HG03442 (cell line): ENCODE data around the gene RNU6-1.

Experiments
- ATAC-seq: cut with Tn5 transposase; IDR thresholded peaks from one replicate; pipeline ENCODE4 v1.9.1; 2021; ENCODE audit warnings: mild to moderate bottlenecking, moderate library complexity; ENCODE audit not compliant: unreplicated experiment

The RNU6-1 gene

DNA sequence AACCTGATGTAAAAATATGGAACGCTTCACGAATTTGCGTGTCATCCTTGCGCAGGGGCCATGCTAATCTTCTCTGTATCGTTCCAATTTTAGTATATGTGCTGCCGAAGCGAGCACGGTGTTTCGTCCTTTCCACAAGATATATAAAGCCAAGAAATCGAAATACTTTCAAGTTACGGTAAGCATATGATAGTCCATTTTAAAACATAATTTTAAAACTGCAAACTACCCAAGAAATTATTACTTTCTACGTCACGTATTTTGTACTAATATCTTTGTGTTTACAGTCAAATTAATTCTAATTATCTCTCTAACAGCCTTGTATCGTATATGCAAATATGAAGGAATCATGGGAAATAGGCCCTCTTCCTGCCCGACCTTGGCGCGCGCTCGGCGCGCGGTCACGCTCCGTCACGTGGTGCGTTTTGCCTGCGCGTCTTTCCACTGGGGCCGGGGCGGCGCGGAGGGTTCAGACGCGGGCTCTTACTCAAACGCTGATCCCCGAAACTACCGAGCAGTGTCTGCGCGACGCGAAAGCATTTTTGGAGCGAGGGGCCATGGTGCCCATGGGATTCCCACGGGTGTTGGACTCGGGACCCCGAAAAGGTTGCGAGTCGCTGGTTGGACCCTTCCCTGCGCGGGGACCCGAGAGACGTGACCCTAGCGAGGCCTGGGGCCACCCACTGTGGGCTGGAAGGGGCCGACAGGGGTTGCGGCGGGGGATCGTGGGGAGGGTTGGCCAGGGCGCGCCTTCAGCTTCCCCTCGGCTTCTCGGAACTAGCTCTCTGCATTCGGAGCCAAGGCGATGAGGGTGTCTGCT lies at the start of gene RNU6-1:
TSS of gene RNU6-1 (minus strand) at position 117 of the 820 bp plus-strand sequence.
- ATAC-seq = peak; percentile 80

DNA sequence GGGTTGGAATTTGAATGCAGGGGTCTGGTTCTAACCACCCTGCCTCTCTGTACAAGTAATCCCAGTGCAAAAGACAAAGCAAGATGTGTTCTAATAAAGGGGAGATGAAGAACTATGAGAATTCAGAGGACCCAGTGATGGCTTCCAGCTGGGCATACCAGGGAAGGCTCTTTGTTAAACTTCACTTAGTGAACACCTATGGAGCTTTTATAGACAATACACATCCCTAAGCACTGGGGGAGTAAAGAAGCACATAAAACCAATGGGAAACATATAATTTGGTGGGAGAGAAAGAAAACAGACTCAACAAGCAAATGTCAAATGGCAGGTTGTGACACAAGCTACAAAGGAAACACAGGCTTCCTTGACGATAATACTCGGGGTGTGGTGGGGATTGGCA lies 47.9 kb upstream of the RNU6-1 start:
- ATAC-seq = no peak

DNA sequence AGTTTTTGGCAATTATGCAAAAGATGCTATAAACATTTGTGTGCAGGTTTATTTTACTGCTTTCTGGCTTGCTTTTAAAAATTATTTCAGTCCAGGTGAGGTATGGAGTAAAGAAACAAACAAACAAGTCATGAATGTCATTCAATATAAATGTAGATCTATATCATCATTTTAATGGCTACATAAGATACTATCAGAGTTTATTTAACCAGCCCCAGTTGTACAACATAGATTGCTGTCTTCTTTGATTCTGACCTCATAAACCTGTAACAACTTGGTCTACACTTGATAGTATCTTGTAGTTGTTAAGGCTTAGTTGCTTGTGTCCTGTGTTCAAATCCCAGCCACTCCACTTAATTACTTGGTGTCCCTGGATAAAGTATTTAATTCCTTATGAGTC lies 46.0 kb upstream of the RNU6-1 start:
- no peak for ATAC-seq

DNA sequence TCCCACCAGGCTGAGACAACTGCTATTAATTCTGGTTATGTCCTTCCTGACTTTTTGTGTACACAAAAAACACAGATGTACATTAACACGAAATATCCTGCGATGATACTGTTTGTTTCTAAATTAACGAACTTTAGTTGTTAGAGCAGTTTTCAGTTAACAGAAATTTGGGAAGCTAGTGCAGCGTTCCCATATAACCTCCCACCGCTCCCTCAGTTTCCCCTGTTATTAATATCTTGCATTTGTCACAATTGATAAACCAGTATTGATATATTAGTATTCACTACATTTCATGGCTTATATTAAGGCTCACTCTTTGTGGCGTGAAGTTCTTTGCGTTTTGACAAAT lies 45.3 kb upstream of the RNU6-1 start:
- ATAC-seq = no peak

DNA sequence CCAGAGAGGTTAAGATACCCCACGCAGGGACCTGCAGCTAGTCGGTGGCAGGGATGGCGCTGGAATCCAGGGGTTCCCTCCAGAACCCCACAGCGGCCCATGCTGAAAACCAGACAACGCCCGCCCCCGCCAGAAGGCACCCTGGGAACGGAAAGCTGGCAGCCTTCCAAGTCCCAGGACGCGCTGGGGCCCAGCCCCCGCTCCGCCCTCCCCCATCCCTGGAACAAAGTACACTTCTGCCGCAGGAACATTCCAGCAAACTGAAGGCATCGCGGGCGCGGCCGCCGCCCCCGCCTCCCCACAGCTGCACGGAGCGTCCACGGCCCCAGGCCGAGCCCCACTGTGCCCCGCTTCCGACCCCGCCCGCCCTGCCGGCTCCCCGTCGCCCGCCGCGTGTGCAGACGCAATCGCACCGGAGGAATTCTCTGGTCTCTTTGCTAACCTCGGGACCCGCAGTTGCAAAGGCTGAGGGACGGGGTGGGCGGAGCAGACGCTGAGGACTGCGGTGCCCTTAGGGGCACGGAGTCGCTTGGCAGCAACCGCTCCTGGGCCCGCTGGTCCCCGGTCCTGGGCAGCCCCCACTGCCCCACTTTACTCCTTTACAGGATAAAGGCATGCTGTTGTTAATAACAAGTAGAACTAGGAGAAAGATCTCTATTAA lies 44.8 kb upstream of the RNU6-1 start:
- no peak for ATAC-seq

DNA sequence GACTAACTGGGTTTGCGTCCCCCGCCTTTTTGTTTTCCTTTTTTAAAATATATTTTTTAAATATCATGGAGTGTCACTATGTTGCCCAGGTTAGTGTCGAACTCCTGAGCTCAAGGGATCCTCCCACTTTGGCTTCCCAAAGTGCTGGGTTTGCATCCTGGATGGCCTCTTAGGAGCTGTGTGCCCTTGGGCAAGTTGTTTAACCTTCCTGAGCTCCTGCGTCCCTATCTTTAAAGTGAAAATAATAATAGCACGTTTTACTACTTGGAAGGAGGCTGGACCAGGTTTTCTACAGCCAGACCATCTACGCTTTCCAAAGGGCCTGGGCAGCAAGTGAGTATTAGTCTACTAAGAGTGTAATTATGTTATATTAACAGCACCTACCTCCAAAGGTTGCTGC lies 44.2 kb upstream of the RNU6-1 start:
- ATAC-seq = no peak

DNA sequence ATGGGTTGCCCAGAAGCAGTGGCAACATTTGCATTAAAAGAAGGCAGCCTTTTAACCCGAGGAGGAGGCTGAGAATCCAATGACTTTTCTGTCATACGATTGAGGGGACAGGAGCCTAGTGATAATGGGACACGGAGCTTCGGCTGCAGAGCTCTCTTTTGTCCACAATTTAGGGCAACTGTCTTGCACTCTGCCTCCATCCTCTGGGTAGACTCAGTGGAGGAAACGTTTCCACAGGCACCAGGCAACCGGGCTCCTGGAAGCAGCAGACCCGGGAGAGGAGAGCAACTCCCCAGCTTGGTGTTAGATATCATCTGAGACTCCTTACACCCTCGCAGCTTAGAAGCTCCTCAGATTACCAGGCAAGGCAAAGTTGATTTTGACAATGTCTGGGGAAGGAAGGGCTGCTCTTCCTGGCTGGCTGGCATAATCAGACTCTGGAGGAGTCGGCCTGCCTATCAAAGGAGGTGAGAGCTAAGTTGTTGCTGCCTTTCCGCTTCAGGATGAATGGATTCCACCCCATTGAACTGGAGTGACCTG lies 43.5 kb upstream of the RNU6-1 start:
- no peak for ATAC-seq

DNA sequence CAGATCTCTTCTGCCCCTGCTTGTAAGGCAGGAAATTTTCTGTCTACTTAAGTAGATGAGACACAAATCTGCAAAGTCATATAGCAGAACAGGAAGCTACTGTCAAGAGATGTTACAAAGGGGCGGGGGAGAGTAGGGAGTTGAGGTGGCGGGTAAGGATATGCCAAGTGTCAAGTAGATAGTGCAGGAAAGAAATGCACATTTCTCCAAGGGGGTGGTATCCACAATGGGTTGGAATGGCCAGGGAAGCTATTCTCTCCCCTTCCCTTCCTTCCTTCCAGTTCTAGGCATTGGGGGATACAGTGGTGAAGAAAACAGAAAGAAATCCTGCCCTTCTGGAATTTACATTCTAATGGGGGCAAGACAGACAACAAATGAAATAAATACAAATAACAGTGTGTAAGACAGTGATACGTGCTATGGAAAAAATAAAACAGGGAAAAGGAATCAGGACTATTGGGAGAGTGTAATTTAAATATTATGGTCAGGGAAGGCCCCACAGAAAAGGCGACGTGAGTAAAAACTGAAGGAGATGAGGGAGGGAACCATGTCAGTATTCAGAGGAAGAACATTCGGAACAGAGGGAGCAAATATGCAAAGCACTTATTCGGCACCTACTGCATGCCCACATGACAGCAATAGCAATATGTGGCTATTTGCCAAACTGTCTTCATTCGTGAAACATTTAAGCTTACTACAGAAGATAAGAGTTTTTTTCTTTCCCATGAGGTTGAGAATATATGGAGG lies 42.8 kb upstream of the RNU6-1 start:
- no peak for ATAC-seq

DNA sequence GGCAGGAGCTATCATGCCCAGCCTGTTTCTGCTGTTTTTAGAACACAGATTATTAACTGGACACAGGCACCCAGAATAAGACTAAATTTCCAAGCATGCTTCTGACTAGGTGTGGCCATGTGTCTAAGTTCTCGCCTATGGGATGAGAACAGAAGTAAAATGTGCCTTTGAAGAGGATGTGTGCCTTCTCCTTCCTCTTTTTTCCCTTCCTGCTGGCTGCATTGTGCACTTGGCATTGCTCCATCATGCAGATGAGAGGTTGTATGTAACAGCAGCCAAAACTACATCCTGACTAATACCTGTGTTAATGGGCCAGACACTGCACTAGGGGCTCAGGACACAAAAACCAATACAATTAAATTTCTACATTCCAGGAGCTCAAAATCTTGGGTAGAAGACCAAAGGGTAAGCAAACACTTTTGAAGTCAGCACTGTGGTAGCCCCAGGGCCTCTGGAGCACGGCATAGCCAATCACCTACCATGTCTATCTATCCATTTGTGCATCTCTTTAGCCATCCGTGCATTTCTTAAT lies 40.9 kb upstream of the RNU6-1 start:
- no peak for ATAC-seq

DNA sequence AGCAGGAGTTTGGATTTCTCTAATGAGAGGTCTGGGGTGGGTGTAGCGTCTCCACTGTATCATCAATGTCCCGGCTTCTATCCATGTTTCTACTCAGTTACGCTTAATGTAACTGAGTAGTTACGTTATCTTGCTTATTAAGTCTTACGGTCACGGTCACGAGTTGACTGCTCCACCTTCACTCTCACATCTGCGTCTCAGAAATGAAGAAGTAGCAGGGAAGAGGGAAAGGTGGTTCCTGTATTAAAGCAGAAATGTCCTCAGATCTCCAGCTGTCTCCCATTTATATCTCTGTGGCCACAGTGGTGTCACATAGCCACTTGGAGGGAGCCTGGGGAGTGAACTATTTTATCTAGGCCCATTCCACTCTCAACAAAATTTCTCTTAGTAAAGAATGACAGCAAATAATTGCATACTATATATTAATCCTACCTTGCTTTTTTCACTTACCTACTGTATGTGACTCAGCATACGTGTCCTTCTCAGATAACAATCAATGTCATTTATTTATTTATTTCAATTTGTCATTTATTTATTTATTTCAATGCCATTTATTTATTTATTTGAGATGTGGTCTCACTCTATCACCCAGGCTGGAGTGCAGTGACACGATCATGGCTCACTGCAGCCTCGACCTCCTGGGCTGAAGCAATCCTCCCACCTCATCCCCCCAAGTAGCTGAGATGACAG lies 39.7 kb upstream of the RNU6-1 start:
- ATAC-seq = no peak

DNA sequence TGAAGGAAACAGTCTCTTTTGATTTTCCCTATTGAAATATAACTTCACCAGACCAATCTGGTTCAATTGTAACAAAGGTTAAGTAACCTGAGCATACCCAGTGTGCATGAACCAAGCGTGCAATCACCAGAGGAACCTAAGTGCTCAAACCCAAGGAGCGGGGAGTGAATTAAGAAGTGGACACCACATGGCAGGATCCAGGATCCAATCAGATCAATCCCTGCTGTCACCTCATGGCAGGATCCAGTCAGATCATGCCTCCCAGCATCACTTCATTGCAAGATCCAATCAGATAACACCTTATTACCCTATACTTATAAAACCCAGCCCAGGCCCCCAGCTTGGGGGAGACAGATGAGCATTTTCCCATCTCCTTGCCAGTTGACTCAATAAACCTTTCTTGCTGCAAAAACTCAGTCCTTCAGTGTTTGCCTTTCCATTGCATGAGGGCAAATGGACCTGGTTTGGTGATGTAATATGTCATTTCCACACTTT lies 38.9 kb upstream of the RNU6-1 start:
- ATAC-seq = no peak

DNA sequence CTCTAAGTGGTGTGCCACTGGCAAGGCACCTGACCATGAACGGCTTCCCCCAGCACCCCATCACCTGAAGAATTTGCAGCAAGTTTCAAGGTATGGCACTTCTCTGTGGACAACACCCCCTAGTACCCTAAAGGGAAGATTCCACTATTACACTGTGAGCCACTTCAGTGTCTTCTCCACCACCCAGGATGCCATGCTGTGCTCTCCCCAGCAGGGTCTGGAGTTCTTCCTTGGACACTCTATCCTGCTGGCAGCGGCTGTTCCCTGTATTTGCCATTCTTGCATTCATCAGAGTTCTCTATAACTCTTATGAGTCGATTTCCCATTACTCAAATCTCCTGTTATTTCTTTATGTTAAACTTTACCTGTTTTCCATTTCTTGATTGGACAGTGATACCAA lies 33.9 kb upstream of the RNU6-1 start:
- no peak for ATAC-seq

DNA sequence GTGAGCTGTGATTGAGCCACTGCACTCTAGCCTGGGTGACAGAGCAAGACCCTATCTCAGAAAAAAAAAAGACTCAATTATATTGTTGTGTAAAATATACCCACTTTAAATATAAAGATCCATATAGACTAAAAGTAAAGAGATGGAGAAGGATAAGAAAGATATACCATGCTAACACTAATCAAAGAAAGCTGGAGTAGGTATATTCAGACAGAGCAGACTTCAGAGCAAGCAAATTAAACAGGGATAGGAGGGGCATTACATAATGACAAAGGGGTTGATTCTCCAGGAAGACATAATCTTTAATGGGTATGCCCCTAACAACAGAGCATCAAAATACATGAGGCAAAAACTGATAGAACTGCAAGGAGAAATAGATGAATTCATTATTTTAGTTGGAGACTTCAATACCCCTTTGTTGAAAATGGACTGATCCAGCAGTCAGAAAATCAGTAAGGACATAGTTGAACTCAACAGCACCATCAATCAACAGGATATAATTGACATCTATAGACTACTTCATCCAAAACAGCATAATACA lies 31.1 kb upstream of the RNU6-1 start:
- ATAC-seq = no peak

DNA sequence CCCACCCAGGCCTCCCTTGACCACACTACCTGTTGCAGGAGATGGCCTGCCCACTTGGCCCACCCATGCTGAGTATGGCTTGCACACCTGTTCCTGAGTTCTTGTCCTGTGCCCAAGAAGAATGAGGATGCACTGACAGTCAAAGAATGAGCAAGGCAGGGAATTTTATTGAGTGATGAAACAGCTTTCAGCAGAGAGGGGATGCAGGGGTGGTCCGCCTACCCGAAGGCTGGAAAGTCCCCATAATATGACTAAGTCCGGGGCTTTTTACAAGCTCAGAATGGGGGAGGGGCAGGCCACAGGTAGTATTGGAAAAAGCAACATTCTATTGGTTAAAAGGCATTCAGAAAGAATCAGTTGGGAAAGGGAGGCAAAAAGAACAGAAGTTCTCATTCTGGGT lies 29.9 kb upstream of the RNU6-1 start:
- no peak for ATAC-seq

DNA sequence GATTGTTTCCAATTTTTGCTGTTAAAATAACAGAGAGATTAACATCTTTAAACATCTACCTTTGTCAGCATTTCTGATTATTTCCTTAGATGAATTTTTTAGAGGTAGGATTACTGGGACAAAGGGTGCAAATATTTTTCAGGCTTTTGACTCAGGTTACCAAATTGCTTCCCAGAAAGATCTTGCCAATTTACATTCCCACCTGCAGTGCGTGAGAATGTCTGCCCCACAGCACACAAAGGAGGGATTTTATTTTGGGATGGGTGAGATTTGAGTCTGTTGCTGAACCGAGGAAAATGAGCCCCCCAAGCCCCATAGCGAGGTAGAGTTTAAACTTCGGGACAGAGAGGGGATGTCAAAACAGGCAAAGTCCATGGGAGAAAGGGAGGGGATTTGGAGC lies 25.9 kb upstream of the RNU6-1 start:
- ATAC-seq = no peak

DNA sequence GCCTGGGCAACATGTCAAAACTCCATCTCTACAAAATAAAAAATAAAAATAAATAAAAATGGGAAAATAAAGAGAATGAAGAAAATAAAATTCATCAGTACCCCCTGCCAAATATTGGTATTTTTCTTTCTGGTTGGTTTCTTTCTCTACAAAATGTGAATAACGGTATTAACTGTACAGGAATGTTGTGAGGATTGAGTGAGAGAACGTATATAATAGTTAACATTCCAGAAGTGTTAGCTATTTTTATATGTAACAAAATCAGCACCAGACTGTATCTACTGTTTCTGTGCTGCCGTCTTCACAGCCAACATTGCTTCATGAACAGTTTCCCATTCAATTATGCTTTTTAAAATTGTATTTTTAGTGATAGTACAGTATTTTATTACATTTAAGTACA lies 25.5 kb upstream of the RNU6-1 start:
- ATAC-seq = no peak

DNA sequence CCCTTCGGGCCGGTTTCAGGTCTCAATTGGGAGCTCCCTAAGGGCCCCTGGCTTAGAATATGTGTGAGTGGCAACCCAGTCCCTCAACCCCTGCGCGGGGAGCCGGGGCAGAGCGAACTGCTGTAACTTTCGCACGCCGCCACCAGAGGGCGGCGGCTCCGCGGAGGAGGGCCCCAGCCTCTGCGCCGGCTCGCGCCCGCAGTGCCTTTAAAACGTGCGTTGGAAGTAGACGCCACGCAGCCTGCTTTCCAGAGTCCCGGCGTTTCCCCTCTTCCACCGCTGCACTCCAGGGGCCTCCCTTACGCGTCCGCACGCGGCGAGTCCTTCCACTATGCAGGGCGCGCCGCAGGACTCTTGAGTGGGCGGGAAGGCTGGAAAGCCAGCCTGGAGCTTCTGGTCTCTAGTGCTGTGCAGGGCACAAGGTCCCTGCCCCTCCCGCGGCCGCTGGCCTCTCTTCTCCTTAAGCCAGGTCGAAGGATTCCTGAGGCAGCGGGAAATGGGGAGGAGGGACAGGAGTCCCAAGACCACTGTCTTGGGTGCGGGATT lies 23.7 kb upstream of the RNU6-1 start:
- peak; percentile 74 for ATAC-seq

DNA sequence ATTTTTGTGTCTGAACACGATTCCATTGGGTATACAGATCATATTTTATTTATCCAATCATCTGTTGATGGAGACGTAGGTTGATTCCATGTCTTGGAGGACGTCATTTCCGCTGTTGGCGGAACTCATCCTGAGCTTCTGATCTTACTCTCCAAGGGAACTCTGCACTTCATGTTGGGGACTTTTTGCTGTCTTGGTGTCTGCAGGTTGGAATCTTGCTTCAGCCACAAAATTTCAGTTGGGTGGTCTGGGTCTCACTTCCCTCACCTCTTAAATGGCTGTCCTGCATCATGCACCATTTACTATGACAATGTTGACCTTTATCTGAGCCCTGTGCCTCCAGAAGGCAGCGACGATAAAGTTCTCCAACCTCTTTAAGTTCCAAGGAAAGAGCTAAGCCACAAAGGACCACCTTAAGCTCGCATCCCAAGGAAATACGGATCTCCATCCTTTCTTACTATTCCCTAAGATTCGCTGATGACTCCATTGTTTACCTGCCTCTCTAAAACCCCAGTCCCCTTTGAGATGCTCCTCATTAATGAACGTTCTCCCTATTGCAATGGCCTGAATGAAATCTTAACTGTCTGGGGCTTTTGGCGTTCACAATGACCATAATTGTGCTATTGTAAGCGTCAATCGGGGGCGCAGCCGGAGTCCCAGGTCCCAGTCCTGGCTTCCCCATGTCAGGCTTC lies 23.1 kb upstream of the RNU6-1 start:
- peak; percentile 21 for ATAC-seq

DNA sequence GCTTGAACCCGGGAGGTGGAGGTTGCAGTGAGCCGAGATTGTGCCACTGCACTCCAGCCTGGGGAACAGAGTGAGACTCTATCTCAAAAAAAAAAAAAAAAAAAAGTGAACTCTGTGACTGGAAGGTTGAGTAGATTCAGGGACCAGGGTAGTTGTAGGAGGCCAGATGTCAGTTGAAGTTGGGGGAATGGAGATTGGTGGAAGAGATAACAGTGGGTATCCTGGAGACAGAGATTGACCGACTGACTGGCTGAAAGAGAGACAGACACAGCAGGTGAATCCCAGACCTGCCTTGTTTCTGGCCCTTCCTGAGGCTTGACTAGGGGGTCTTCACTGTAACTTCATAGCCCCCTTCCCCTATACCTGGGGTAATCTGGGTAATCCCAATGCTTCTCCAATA lies 22.1 kb upstream of the RNU6-1 start:
- no peak for ATAC-seq
